ENCODE data around the gene FER. TPM values are rescaled to one million over a fixed set of nuclear protein-coding genes. Genes with fewer than 3 reads are reported as not detected.

The FER gene
- total and polyA plus RNA-seq, 9 of the 15 experiments (the other 6 are each of a cell fraction or from before 2014, with no cell fraction given): 6.7 to 18.2 (median 8.9) TPM

- no peak for TF ChIP-seq ZNF609 (CRISPR knock-in tag; IDR thresholded peaks at IDR 0.05; ENCODE audit: borderline replicate concordance)
- TF ChIP-seq CEBPB (tag; IDR thresholded peaks at IDR 0.05): no peak
- no peak for TF ChIP-seq PHF21A (IDR thresholded peaks at IDR 0.05; ENCODE audit: borderline replicate concordance, low read depth)
- TF ChIP-seq EWSR1 (IDR thresholded peaks at IDR 0.05; ENCODE audit: borderline replicate concordance, low read depth, partially characterized antibody): no peak
- no peak for TF ChIP-seq GTF2A2 (tag; IDR thresholded peaks at IDR 0.05)
- no peak for TF ChIP-seq ZNF174 (CRISPR knock-in tag; IDR thresholded peaks at IDR 0.05)
- peak; percentile 16 for TF ChIP-seq MEIS2 (IDR thresholded peaks at IDR 0.05; ENCODE audit: partially characterized antibody)
- no peak for TF ChIP-seq ZNF408 (CRISPR knock-in tag; IDR thresholded peaks at IDR 0.05; ENCODE audit: low read depth)
- no peak for TF ChIP-seq VEZF1 (CRISPR knock-in tag; IDR thresholded peaks at IDR 0.05)
- TF ChIP-seq JUND (IDR thresholded peaks at IDR 0.05; ENCODE audit: borderline replicate concordance, low read depth, low read length): peak; percentile 81
- peak; percentile 84 for TF ChIP-seq JUND (tag; IDR thresholded peaks at IDR 0.05; ENCODE audit: borderline replicate concordance, low read depth, low read length)
- TF ChIP-seq ATF3 (IDR thresholded peaks at IDR 0.05): peak; percentile 91
- TF ChIP-seq ATF3 (CRISPR knock-in tag; conservative IDR thresholded peaks at IDR 0.05): no peak
- no peak for TF ChIP-seq KAT7 (CRISPR knock-in tag; IDR thresholded peaks at IDR 0.05; ENCODE audit: borderline replicate concordance)
- TF ChIP-seq HMGXB4 (CRISPR knock-in tag; IDR thresholded peaks at IDR 0.05): no peak
- TF ChIP-seq NR2C2 (CRISPR knock-in tag; IDR thresholded peaks at IDR 0.05): no peak
- TF ChIP-seq NR2C2 (tag; IDR thresholded peaks at IDR 0.05): no peak
- TF ChIP-seq ZBTB5 (IDR thresholded peaks at IDR 0.05): no peak
Measured at GRCh38 chr5:109191153-109191558, 443.5 kb downstream of the FER start (continued).
